DND-41 (cell line): ENCODE measurements around the gene CFAP100.

Source experiments
- EZH2 ChIP-seq: IDR thresholded peaks from 3 replicates; pipeline ENCODE4 v1.6.1; 2012; ENCODE audit warnings: borderline replicate concordance, low read depth, mild to moderate bottlenecking, moderate library complexity, low read length, inconsistent platforms; ENCODE audit not compliant: severe bottlenecking
- TF ChIP-seq, protein P1 (sequence below): IDR thresholded peaks from 2 replicates; pipeline ENCODE4 v1.5.1; 2012; ENCODE audit warnings: borderline replicate concordance, low read length, moderate library complexity, mild to moderate bottlenecking; ENCODE audit not compliant: poor library complexity, severe bottlenecking; ENCODE audit errors: extremely low read depth

DNA sequence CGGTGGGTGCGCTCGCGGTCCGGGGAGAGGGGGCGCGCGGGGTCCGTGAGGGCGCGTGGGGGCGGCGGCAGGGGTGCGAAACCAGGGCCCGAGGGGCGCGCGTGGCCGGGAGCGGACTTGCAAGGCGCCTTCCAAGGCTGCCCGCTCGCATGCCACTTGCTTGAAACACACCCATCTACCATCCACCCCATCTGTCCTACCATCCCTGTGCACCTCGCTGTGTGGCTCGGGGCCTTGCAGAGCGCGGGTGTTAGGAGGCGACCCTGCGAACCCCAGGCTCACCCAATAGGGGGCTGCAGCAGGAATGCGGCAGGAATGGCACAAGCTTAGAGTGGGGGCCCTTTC is 240 bp downstream of the CFAP100 start:
- no peak for TF ChIP-seq EZH2
- TF ChIP-seq, protein P1, sequence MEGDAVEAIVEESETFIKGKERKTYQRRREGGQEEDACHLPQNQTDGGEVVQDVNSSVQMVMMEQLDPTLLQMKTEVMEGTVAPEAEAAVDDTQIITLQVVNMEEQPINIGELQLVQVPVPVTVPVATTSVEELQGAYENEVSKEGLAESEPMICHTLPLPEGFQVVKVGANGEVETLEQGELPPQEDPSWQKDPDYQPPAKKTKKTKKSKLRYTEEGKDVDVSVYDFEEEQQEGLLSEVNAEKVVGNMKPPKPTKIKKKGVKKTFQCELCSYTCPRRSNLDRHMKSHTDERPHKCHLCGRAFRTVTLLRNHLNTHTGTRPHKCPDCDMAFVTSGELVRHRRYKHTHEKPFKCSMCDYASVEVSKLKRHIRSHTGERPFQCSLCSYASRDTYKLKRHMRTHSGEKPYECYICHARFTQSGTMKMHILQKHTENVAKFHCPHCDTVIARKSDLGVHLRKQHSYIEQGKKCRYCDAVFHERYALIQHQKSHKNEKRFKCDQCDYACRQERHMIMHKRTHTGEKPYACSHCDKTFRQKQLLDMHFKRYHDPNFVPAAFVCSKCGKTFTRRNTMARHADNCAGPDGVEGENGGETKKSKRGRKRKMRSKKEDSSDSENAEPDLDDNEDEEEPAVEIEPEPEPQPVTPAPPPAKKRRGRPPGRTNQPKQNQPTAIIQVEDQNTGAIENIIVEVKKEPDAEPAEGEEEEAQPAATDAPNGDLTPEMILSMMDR: no peak
